WI38 (cell line): Measurements from ENCODE around the gene STK38L.
"Not testable (repeated sequence)": the region's sequence is repeated elsewhere in the genome, so short reads cannot be mapped to it uniquely, and the experiment has no call there.

Source experiments
- H3K4me3 ChIP-seq: 2 replicates; pipeline ENCODE4 v1.5.1; 2011; ENCODE audit warnings: low read depth, mild to moderate bottlenecking, control low read depth, low read length
- TF ChIP-seq, protein P1 (sequence below): IDR thresholded peaks from 2 replicates; pipeline ENCODE4 v1.5.1; 2012; ENCODE audit warnings: low read depth, mild to moderate bottlenecking, control low read depth, low read length

The STK38L gene

DNA sequence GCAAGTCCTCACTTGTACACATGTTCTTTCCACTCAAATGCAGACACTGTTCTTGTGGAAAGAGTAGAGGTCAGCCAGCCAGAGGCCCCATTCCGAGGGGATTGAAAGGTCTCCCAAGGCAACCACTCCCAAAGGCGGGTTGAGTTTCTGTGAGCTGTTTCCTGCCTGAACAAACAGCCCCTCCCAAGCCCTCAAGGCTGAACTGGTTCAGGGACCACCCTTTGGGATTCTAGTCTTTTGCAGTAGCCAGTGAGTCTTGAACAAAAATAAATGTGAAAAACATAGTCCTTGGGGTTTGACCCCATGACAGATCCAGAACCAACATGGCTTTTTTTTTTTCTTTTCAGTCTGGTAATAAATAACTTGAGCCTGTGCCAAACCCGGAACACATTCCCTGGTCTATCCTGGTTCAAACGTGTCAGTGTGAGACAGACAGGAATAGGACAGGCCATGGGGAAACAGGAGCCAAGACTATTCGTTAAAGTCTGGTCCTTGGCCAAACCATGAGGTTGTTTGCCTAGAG lies 17.6 kb upstream of the STK38L start:
- H3K4me3 ChIP-seq, result no peak overlapping the region
- TF ChIP-seq, protein P1, sequence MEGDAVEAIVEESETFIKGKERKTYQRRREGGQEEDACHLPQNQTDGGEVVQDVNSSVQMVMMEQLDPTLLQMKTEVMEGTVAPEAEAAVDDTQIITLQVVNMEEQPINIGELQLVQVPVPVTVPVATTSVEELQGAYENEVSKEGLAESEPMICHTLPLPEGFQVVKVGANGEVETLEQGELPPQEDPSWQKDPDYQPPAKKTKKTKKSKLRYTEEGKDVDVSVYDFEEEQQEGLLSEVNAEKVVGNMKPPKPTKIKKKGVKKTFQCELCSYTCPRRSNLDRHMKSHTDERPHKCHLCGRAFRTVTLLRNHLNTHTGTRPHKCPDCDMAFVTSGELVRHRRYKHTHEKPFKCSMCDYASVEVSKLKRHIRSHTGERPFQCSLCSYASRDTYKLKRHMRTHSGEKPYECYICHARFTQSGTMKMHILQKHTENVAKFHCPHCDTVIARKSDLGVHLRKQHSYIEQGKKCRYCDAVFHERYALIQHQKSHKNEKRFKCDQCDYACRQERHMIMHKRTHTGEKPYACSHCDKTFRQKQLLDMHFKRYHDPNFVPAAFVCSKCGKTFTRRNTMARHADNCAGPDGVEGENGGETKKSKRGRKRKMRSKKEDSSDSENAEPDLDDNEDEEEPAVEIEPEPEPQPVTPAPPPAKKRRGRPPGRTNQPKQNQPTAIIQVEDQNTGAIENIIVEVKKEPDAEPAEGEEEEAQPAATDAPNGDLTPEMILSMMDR, result no peak

DNA sequence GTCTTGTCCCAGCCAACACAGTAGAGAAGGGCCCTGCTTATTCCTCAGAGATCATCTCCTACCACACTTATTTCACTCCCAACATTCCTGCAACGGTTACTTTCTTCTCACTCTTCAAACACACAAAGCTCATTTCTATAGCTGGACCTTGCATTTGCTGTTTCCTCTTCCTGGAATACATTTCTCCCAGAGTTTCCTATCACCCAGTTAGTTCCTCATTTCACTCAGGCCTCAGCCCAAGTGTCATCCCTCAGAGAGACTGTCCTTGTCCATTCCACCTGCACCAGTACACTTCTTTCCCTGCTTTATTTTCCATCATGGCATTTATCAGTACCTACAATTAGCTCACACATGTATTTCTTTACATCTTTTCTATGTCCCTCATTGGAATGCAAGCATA lies 14.7 kb upstream of the STK38L start:
- no peak overlapping the region for H3K4me3 ChIP-seq
- TF ChIP-seq, protein P1, result no peak

DNA sequence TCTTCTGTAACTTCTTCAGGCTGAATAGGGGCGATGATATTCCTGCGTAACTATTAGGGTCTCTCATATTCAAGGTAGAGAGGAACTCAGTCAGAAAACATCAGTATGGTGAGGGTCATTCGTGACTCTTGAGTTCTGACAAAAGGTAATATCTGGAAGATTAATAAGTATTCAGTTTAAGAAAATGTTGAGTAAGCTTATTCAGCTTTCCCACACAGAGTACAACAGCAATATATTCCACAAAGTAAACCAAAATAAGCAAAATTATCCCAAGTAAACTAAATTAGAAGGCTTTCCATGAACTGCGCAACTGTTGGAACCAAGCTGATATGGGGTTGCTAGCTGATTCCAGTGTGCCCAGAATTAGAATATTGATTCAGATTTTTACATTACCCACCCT lies 12.7 kb upstream of the STK38L start:
- H3K4me3 ChIP-seq, result not testable (repeated sequence)

DNA sequence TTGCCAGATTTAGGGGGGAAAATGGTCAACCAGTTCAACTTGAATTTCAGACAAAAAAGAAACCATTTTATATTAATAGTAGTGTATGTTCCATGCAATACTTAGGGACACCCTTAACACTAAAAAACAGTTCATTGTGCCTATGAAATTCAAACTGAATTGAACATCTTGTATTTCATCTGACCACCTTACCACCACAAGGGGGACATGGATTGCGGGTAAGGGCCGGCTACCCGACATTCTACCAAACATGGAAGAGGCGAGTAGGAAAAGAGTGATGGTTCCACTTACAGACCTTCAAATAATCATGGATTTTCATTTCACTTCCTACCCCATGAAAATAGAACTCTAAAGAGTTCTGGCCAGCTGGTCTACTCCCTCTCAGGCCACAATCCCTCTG lies 10.3 kb upstream of the STK38L start:
- no peak overlapping the region for H3K4me3 ChIP-seq
- TF ChIP-seq, protein P1, result no peak

DNA sequence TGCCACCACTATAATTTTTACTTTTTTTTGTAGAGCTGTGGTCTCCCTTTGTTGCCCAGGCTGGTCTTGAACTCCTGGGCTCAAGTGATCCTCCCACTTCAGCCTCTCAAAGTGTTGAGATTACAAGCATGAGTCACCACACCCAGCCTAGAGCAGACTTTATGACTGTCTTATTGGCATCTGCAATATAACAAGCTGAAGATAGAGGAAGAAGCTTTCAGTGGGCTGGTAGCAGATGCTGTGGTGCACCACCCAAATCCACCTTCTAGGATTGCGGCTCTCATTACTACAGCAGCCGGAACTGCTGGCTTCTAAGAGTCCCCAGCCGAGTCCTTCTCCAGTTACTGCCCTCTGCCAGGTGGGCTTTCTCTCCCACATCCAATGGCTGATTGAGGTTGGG lies 7.6 kb upstream of the STK38L start:
- no peak overlapping the region for H3K4me3 ChIP-seq
- TF ChIP-seq, protein P1, result no peak

DNA sequence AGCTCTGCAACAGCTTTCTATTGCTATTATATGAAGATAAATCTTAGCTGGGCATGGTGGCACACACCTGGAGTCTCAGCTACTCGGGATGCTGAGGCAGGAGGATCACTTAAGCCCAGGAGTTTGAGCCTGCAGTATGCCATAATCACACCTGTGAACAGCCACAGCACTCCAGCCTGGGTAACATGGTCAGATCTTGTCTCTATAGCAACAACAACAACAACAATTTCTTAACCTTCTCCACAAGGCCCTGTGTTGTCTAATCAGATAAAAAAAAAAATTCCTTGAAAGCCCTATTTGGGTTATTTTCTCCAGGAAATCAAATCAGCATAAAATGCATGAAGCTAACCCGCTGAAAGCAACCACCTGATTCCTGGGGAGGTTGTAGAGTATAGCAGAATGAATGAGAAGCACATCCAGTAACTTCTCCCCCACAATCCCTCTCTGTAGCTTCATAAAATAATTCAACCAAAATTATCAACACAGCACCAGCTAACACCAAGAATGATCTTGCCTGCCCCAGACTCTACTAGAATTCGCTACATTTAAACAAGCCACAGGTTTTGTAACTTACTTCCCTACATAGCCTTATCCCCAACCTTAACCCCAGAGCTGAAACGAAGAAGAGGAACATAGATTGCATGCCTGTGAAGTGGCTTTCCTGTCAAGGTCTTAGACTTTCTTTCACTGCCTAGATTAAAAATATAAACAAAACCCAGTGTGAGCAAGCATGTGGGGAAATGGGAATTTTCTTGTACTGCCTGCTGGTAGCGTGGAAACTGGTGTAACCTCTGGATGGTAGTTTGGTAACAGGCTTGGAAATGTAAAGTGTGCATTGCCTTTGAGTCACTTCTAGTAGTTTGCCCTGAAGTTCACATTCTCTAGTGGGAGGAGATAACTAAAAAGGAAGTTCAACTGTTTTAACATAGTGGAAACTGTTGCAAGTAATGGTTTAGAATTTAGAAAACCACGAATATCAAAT lies 6.0 kb upstream of the STK38L start:
- TF ChIP-seq, protein P1, result no peak
- no peak overlapping the region for H3K4me3 ChIP-seq

DNA sequence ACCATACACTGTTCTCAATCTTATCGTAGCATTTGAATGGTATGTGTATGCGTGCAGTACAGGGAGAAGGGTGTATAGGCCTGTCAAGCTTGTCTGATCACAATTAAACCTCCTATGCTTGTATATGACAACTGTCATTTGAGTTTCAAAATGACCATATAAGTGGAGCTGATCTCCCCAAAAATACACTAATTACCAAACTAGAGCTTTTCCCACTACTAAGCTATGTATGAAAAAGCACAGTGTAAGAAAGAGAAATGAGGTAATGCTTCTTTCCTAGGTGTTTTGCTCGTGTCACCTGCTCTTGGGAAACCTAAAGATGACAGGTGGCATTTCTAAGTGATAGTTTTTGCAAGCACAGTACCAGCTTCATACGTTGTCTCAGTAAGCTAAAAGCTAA lies 1.1 kb upstream of the STK38L start:
- H3K4me3 ChIP-seq, result no peak overlapping the region
- TF ChIP-seq, protein P1, result no peak
